Measurements from ENCODE around the gene SPAG5.
"Not testable (repeated sequence)": the region's sequence is repeated elsewhere in the genome, so short reads cannot be mapped to it uniquely, and the experiment has no call there.

SPAG5 gene

DNA sequence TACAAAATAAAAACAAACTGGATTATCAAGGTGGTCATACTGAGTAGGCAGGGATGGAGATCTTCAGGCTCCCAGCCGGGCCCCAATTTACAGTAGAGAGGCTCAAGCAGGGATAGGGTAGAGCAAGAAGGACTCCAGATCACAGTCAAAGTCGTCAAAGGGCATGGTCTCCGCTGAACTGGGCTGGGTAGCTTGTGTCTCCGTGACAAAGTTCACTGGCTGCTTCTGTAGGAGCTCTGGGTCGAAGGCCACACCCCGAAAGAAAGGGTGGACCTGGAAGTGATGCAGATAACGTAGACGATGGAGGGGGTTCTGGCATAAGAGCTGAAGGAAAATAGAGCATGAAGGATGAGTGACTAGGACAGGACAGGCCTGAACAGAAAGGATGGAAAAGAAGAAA lies 11.6 kb upstream of the SPAG5 start:
- H3K4me3 ChIP-seq (ENCODE audit: low read depth, low read length), result no peak overlapping the region
- TF ChIP-seq, protein P1, sequence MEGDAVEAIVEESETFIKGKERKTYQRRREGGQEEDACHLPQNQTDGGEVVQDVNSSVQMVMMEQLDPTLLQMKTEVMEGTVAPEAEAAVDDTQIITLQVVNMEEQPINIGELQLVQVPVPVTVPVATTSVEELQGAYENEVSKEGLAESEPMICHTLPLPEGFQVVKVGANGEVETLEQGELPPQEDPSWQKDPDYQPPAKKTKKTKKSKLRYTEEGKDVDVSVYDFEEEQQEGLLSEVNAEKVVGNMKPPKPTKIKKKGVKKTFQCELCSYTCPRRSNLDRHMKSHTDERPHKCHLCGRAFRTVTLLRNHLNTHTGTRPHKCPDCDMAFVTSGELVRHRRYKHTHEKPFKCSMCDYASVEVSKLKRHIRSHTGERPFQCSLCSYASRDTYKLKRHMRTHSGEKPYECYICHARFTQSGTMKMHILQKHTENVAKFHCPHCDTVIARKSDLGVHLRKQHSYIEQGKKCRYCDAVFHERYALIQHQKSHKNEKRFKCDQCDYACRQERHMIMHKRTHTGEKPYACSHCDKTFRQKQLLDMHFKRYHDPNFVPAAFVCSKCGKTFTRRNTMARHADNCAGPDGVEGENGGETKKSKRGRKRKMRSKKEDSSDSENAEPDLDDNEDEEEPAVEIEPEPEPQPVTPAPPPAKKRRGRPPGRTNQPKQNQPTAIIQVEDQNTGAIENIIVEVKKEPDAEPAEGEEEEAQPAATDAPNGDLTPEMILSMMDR (IDR thresholded peaks at IDR 0.05; ENCODE audit: low read depth, low read length), result no peak

DNA sequence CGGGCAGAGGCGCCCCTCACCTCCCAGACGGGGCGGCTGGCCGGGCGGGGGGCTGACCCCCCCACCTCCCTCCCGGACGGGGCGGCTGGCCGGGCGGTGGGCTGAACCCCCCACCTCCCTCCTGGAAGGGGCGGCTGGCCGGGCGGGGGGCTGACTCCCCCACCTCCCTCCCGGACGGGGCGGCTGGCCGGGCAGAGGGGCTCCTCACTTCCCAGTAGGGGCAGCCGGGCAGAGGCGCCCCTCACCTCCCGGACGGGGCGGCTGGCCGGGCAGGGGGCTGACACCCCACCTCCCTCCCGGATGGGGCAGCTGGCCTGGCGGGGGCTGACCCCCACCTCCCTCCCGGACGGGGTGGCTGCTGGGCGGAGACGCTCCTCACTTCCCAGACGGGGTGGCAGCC lies 5.2 kb upstream of the SPAG5 start:
- H3K4me3 ChIP-seq (ENCODE audit: low read depth, low read length), result not testable (repeated sequence)

DNA sequence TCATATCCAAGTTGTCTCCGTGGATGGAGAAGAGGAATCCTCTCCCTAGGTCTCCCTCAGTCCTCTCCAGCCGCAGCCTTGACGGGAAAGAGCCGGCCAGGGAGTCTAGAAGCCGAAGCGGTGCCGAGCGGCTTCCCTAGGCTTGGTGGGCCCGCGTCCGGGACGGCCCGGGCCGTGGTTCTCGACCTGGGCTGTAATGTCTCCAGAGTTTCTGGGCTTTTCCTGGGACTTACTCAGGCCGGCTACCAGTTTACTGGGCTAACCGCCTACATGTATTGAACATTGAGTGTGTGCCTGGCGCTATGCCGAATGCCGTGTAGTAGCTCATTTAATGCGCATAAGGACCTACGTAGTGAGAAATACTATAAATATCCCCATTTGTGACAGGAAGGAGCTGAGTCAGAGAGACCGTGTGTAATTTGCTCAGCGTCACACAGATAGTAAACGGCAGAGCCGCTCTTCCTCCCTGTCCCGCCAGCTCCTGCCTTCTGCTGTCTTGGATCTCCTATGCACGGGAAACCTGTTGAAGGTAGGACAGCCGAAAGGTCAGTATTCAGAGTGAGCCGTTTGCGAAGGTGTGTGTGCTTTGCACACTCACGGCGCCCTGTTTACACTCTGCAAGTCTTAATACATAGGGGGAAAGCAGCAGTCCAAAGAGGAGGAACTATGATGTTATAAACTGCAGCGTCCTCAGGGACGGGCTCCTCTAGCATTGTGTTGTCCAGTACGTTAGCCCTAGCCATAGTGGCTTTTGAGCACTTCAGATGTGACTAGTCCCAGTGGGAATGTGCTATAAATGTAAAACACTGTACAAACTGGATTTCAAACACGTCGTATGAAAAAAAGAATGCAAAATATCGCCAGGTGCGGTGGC lies 723 bp upstream of the SPAG5 start:
- peak overlapping the region; percentile 83 for H3K4me3 ChIP-seq (ENCODE audit: low read depth, low read length)
- TF ChIP-seq, protein P1 (IDR thresholded peaks at IDR 0.05; ENCODE audit: low read depth, low read length), result no peak

DNA sequence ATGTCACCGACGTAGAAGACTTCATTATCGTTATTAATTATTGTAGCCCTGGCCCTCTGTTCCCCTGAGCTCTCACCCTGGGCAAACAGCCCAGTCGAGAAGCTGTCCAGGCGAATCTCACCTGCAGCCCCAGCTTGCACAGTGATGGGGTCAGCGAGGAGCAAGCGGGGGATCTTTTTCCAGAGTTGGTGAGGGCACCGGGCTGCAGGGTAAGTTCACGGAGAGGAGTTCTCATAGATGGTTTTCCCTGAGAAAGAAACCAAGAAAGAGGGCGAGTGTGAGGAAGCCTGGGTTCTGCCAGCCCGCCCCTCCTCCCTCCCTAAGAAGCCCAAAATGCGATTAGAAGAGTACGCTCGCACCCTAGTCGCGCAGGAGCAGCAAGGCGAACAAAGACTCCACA lies 436 bp downstream of the SPAG5 start:
- TF ChIP-seq, protein P1 (IDR thresholded peaks at IDR 0.05; ENCODE audit: low read depth, low read length), result no peak
- H3K4me3 ChIP-seq (ENCODE audit: low read depth, low read length), result peak overlapping the region; percentile 83

DNA sequence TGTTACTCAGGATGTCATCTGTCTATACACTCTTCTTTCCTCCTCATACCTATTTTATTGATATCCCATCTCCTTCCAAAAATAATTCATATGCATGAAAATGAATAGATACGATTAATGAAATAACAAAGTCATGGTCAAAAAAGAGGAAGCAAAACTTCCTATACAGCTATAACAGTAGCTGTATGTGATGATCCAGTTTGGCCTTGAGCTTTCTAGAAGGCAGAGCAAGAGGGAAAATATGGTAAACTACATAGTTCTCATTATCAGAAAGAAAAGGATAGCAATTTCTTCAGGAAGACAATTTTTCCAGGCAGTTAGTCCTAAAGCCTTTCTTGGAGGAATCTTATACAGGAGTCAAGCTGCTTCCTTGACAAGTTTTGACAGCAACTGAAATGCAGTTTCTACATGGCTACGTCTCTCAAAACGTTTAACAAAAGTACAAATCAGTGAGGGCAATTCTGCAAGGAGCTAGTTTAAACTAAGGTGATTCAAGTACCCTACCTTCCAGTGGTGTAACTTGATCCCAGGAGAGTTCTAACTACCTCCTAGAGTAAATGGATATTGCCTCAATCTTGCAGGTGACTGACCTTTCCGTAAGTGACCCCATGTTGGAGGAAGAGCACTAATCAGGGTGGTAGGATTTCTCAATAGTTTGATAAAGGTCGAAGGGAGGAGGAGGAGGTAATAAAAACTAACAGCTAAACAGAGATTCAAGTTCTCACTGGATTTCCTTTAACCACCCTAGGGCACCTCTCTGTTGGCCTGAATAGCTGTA lies 1.0 kb downstream of the SPAG5 start:
- TF ChIP-seq, protein P1 (IDR thresholded peaks at IDR 0.05; ENCODE audit: low read depth, low read length), result no peak
- peak overlapping the region; percentile 83 for H3K4me3 ChIP-seq (ENCODE audit: low read depth, low read length)

DNA sequence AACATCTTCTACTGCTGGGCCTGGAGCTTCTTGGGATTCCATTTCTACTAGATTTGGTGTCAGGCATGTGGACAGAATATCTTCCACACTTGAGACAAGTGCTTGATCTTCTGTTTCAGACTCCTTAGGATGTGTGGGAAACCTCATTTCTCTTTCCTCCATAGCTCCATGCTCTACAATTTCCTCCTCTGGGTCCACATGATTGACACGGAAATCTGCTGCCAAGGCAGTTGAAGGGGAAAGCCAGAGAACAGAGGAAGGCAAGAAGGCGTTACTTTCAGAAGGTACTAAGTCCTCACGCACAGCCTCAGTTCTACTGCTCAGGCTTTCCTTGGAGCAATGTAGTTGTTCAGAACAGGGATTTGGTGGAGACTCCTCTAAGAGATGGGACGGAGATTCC lies 6.6 kb downstream of the SPAG5 start:
- TF ChIP-seq, protein P1 (IDR thresholded peaks at IDR 0.05; ENCODE audit: low read depth, low read length), result no peak

DNA sequence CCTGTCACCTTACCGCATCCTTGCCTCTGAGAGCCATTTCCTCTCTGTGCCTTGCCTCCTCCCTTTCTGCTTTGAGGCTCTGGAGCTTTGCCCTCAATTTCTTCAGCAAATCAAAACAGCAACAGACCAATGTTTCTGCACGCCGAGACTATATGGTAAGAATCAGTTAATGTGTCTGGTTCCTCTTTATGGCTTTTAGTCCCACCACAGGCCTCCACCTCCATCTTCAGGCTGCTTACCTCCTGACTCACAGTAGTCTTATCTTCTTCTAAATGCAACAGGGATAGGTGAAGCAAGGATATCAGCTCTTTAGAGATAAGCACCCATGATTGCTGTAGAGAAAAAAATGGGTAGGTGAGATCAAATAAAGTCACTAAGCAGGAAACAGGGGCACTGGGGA lies 13.0 kb downstream of the SPAG5 start:
- H3K4me3 ChIP-seq (ENCODE audit: low read depth, low read length), result no peak overlapping the region
- TF ChIP-seq, protein P1 (IDR thresholded peaks at IDR 0.05; ENCODE audit: low read depth, low read length), result no peak

More for the DNA sequence above, 6.6 kb downstream of the SPAG5 start:
- no peak overlapping the region for H3K4me3 ChIP-seq (ENCODE audit: low read depth, low read length)
